ENCODE data around the gene GPRIN2.
A peak's percentile ranks its signal among the peaks of the same experiment; 100 is the strongest.

Gene GPRIN2

DNA sequence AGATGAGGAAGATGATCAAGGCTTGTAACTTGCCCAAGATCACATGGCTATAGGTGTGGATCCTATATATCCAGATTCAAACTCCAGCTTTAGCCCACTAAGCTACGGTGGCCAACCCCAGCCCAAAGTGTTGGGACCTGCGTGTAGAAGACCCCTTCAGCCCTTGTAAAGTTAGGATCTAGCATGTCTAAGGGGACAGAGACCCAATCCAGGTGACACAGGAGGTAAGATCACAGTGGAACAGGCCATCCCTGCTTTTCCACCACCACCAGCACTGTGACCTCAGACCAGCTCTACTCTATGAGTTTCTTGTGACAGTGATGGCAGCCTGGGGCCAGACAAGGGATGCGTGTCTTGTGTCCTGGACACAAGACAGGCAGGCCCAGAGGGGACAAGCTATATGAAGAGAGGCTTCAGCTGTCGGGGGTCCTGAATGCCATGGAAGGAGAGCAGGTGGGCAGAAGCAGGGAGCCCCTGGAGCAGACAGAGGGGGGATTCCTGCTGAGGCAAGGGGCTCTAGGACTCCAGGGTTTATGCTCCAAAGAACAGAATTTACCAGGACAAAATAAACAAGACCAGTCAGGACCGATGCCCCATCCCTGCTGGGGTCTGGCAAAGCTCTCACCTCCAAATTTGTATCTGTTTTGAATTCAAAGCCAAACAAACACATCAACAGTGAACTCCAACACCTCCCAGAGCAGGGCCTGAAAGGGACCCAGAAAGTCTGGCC, 10.4 kb downstream of the GPRIN2 start:
- Histone ChIP-seq H3K4me3 (ENCODE audit: low read length) (no peak overlapping the region), H3K27me3 (ENCODE audit: insufficient read depth, low read length) (no peaks in the 10 kb centered on the region), H3K9me3 (ENCODE audit: insufficient read depth, low read depth, low read length) (no peaks in the 10 kb centered on the region), H3K27ac (ENCODE audit: low read length) (no peak overlapping the region), H3K9ac (ENCODE audit: low read depth, low read length) (no peak overlapping the region), H3K36me3 (ENCODE audit: insufficient read depth, low read depth, low read length) (peaks cover 13% of the 10 kb centered on the region), H3K4me1 (ENCODE audit: insufficient read depth, low read length) (peaks cover 7% of the 10 kb centered on the region; the same call in 1 of the 2 replicates)

DNA sequence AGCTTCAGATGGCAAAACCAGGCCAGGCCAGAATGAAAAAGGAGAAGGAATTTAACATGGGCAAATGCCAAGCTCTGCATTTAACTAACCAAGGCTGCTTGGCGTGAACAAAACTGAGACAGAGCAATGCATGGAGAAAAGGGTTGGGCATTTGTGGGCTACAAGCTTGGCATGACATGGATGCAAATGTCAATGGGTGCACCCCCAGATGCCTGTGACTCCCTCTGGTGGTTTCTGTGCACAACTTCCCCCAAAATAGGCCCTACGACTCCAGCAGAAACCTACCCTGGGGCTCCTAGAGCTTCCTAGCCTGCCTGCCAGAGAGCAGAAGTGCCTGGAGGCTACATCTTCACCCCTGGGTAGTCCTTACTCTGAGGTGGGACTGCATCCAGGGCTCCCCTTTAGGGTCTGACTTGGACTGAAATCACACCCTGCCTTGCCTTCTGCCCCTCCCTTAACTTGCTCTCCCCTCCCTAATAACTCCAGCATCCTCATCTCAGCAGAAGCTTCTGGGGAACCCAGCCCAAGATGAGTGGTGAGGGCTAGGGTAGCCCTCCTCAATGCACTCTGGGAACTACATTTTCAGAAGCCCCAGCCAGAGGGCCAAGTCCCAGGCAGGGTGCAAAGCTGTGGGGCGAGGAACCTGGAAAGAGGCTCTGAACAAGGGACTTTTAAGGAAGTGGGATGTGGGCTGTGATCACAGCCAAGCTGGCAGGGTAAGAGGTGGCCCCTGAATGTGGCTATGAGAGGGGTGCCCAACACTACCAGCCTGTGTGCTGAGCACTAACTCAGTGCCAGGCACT, 11.3 kb downstream of the GPRIN2 start:
- Histone ChIP-seq H3K9me3 (ENCODE audit: insufficient read depth, low read depth, low read length) (no peaks in the 10 kb centered on the region), H3K36me3 (ENCODE audit: insufficient read depth, low read depth, low read length) (peaks cover 7% of the 10 kb centered on the region), H3K9ac (ENCODE audit: low read depth, low read length) (no peak overlapping the region), H3K27me3 (ENCODE audit: insufficient read depth, low read length) (peaks cover 8% of the 10 kb centered on the region; the same call in 1 of the 2 replicates), H3K4me3 (ENCODE audit: low read length) (no peak overlapping the region), H3K4me1 (ENCODE audit: insufficient read depth, low read length) (peaks cover 7% of the 10 kb centered on the region; the same call in 1 of the 2 replicates), H3K27ac (ENCODE audit: low read length) (no peak overlapping the region)

DNA sequence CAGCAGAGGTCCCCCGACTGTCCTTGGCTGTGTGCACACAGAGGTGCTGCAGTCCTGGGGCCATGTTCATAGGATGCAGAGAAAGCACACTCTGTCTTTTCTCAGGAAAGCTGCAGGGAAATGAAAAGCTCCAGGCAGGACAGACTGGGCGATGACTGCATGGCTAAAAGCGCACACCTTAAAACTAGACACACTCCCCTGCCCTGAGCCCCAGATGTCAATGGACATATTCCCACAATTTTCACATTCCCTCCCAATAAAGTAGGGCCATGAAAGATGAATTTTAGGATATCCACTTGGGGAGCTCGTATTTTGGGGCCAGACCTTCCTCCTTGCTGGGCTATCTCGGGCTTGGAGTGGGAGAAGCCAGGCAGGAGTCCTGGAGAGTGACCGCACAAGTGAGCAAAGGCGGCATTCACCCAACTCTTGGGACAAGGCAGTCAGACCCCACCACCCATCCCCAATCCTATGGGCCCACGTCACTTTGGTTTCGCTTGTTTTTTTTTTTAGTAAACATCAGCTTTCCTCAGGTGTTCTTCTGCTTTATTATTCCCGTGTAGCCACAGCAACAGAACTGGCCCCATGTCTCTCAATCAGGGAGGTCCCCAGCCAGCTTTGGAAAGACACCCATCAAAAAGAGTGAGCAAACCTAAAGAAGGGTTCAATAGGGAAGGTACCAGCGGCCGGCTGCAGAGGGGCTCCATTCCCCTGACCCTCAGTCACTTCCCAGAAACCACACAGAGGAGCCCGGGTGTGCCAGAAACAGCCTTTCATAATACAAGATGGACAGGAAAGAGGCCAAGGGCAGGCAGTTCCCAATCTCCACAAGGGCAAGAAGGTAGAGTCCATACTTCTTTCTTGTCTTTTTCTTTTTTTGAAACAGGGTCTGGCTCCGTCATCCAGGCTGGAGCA, 12.7 kb downstream of the GPRIN2 start:
- no peak overlapping the region for H3K9ac ChIP-seq (ENCODE audit: low read depth, low read length)
- no peak overlapping the region for H3K27ac ChIP-seq (ENCODE audit: low read length)
- no peak overlapping the region for H3K4me3 ChIP-seq (ENCODE audit: low read length)
- no peaks in the 10 kb centered on the region for H3K9me3 ChIP-seq (ENCODE audit: insufficient read depth, low read depth, low read length)
- no peaks in the 10 kb centered on the region for H3K36me3 ChIP-seq (ENCODE audit: insufficient read depth, low read depth, low read length)
- peaks cover 13% of the 10 kb centered on the region for H3K27me3 ChIP-seq (ENCODE audit: insufficient read depth, low read length)
- peaks cover 7% of the 10 kb centered on the region; the same call in 1 of the 2 replicates for H3K4me1 ChIP-seq (ENCODE audit: insufficient read depth, low read length)

DNA sequence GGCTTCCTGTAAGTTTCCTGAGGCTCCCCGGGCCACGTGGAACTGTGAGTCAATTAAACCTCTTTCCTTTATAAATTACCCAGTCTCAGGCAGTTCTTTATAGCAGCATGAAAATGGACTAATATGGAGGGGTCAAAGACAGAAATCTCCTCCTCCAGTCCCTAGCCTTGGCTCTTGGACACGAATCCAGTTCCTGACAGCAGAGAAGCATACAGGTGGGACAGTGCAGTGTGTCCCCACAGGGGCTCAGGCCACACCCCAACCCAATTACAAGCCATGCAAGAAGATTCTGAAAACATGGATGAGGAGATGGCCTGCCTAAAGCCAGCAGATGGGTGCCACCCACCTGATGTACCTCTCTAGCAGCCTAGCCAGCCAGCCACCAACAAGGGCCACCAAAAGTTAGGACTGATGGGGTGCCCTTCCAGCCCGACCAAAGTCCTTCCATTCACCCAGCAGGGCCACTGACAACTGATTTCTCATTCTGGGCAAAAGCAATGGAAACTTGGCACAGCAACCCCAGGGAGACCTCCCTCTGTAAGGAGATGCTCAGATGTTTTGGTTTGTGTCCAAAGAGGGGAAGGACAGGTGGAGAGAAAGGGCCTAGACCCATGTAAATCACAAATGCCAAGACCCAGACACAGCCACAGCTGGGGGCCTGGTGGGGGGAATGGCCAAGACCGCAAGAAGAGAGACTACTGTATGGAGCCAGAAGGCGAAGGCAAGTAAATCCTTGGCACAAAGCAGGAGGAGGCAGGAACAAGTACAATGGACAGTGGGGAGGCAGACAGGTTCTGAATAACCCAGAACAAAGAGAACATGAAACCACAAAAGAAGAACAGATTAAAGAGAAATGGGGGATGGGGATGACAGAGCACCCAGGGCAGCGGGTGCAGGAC, 13.6 kb downstream of the GPRIN2 start:
- Histone ChIP-seq H3K9me3 (ENCODE audit: insufficient read depth, low read depth, low read length) (no peaks in the 10 kb centered on the region), H3K9ac (ENCODE audit: low read depth, low read length) (no peak overlapping the region), H3K4me1 (ENCODE audit: insufficient read depth, low read length) (peaks cover 7% of the 10 kb centered on the region; the same call in 1 of the 2 replicates), H3K36me3 (ENCODE audit: insufficient read depth, low read depth, low read length) (no peaks in the 10 kb centered on the region), H3K27ac (ENCODE audit: low read length) (no peak overlapping the region), H3K4me3 (ENCODE audit: low read length) (no peak overlapping the region), H3K27me3 (ENCODE audit: insufficient read depth, low read length) (peaks cover 13% of the 10 kb centered on the region)

DNA sequence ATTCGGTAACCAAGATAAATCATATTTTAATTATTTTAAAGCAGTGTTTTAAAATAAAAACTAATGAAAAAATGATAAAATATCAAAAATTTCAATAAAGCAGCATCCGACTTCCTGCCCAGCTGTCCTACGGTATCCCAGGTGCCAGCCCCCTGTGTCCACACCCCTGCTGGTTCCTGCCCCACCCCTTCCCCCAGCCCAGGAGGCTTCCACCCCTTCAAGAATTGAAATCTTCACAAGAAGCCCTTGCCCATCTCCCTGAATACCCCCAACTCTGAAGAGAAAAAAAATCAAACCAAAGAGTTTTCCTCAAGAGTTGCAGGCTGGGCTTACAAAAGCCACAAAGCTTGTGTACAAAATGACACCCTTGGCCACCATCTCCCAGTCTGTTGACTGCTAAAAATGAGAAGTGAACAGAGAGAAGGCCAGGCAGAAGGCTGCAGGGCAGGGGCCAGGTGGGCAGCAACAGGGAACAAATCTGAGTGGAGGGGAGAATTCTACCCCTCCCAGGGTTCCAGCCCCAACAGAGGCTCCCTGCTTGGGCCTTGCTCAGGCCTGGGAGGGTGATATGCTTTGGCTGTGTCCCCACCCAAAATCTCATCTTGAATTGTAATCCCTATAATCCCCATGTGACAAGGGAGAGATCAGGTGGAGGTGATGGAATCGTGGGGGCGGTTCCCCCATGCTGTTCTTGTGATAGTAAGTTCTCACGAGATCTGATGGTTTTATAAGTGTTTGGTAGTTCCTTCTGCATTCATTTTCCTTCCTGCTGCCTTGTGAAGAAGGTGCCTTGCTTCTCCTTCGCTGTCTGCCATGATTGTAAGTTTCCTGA, 14.5 kb downstream of the GPRIN2 start:
- peak overlapping the region; percentile 45; the same call in 1 of the 2 replicates for H3K4me3 ChIP-seq (ENCODE audit: low read length)
- no peaks in the 10 kb centered on the region for H3K9me3 ChIP-seq (ENCODE audit: insufficient read depth, low read depth, low read length)
- H3K27ac ChIP-seq (ENCODE audit: low read length) = no peak overlapping the region
- H3K4me1 ChIP-seq (ENCODE audit: insufficient read depth, low read length) = peaks cover 8% of the 10 kb centered on the region; the same call in 1 of the 2 replicates
- H3K27me3 ChIP-seq (ENCODE audit: insufficient read depth, low read length) = peaks cover 13% of the 10 kb centered on the region
- no peaks in the 10 kb centered on the region for H3K36me3 ChIP-seq (ENCODE audit: insufficient read depth, low read depth, low read length)
- no peak overlapping the region for H3K9ac ChIP-seq (ENCODE audit: low read depth, low read length)

DNA sequence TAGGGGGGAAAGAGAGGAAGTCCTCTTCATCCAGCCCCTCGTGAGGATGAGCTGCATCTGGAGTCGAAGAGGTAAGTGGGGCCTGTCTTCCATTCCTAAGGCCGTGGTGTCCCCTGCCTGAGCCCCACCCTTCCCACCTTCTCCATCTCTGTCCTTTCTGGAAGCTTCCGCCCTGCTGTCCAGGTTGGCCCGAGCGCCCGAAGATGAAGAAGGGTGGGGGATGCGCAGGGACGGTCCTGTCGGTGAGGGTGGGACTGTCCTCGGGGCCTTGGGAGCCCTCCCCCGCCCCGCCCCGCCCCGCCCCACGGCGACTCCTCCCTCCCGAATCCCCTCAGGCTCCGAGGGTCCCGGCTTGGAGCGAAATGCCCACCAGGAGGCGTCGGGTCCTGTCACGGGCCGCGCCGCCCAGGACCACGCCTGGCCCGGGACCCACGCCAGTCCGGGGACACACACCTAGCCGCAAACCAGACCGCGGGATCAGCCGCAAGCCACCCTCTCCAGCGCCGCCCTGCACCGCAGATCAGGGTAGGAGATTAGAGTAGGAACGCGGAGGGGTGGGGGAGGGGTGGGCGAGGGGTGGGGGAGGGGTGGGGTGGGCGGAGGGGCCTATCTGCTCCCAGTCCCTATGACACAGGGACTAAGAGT, 15.3 kb downstream of the GPRIN2 start:
- peaks cover 10% of the 10 kb centered on the region; the same call in 1 of the 2 replicates for H3K4me1 ChIP-seq (ENCODE audit: insufficient read depth, low read length)
- peak overlapping the region; percentile 45 for H3K4me3 ChIP-seq (ENCODE audit: low read length)
- peaks cover 13% of the 10 kb centered on the region for H3K27me3 ChIP-seq (ENCODE audit: insufficient read depth, low read length)

DNA sequence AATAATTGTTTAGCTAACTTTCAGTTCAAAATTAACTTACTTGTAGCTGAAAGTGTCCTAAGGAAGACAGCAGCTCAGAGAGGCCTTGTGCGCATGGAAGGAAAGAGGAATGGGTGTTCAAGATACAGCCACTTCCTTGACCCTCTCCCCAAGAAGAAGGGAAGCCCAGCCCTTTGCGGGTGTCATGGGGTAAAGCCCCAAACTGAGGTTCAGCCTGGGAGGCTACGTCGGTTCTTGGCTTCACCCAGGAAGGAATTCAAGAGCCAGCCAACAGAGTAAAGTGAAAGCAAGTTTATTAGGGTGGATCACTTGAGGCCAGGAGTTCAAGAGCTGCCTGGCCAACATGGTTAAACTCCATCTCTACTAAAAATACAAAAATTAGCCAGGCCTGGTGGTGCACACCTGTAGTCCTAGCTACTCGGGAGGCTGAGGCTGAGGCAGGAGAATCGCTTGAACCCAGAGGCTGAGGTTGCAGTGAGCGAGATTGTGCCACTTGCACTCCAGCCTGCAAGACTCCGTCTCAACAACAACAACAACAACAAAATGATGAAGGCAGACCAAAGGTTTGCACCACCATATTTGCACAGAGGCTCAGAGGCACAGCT, 15.9 kb downstream of the GPRIN2 start:
- Histone ChIP-seq H3K27me3 (ENCODE audit: insufficient read depth, low read length) (peaks cover 13% of the 10 kb centered on the region), H3K36me3 (ENCODE audit: insufficient read depth, low read depth, low read length) (no peaks in the 10 kb centered on the region), H3K27ac (ENCODE audit: low read length) (no peak overlapping the region), H3K9ac (ENCODE audit: low read depth, low read length) (no peak overlapping the region), H3K4me1 (ENCODE audit: insufficient read depth, low read length) (peaks cover 10% of the 10 kb centered on the region; the same call in 1 of the 2 replicates), H3K9me3 (ENCODE audit: insufficient read depth, low read depth, low read length) (no peaks in the 10 kb centered on the region), H3K4me3 (ENCODE audit: low read length) (peak overlapping the region; percentile 45)

More for the DNA sequence above, 15.3 kb downstream of the GPRIN2 start:
- H3K36me3 ChIP-seq (ENCODE audit: insufficient read depth, low read depth, low read length) = no peaks in the 10 kb centered on the region
- no peak overlapping the region for H3K27ac ChIP-seq (ENCODE audit: low read length)
- H3K9ac ChIP-seq (ENCODE audit: low read depth, low read length) = no peak overlapping the region
- H3K9me3 ChIP-seq (ENCODE audit: insufficient read depth, low read depth, low read length) = no peaks in the 10 kb centered on the region

DNA sequence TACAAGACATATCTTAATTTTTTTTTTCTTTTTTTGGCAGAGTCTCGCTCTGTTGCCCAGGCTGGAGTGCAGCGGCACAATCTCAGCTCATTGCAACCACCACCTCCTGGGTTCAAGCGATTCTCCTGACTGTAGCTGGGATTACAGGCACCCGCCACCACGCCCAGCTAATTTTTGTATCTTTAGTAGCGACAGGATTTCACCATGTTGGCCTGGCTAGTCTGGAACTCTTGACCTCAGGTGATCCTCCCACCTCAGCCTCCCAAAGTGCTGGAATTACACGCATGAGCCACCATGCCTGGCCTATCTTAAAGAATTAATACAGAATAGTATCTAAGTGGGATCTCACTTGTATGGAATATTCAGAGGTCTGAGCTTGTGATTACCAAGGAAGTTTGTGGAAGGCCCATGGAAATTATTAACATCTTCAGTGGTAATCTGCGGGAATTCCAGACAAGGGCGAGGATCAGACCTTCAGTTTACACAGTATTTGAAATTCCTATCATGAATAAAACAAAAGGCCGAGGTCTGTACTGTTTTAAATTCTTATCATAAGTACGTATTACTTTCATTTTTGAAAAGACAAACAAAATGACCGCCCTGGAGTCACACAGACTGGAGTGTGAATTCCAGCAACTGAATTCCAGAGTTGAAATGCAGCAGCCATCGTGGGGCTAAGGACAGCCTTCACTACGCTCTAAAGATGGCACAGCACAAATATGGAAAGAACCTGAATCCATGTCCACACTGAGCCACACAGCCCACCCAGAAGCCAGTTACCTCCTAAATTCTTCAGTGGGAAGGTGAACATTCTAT, 16.7 kb downstream of the GPRIN2 start:
- Histone ChIP-seq H3K36me3 (ENCODE audit: insufficient read depth, low read depth, low read length) (no peaks in the 10 kb centered on the region), H3K27me3 (ENCODE audit: insufficient read depth, low read length) (peaks cover 13% of the 10 kb centered on the region), H3K27ac (ENCODE audit: low read length) (no peak overlapping the region), H3K4me3 (ENCODE audit: low read length) (no peak overlapping the region), H3K4me1 (ENCODE audit: insufficient read depth, low read length) (peaks cover 10% of the 10 kb centered on the region; the same call in 1 of the 2 replicates), H3K9me3 (ENCODE audit: insufficient read depth, low read depth, low read length) (no peaks in the 10 kb centered on the region), H3K9ac (ENCODE audit: low read depth, low read length) (no peak overlapping the region)

Measured in iPS-20b (cell line).